Endothelial cell of umbilical vein (primary cell): Measurements from ENCODE around the gene ADCY5. TPM values are rescaled to one million over a fixed set of nuclear protein-coding genes. Genes with fewer than 3 reads are reported as not detected.

Experiments
- BruUV-seq: library from RNA; stranded (reverse); fragments of 400-500 nt; replicated peaks from 2 replicates; lab custom pipeline; 2021; lab: Mats Ljungman, UMichigan
- CTCF ChIA-PET: fragments of 300-600, 350-600 bp; sonication (Branson Sonifier 250); formaldehyde crosslinking; loops from one replicate; lab custom pipeline; 2021; ENCODE audit warnings: antibody characterized with exemption, inconsistent platforms; lab: Charles Lee
- POLR2A ChIA-PET: fragments of 300-600, 350-600 bp; sonication (Branson Sonifier 250); formaldehyde crosslinking; loops from one replicate; lab custom pipeline; 2021; ENCODE audit warnings: antibody characterized with exemption, inconsistent platforms; lab: Charles Lee
- DNase-seq: peaks from one replicate; pipeline ENCODE4 v3.0.0-alpha.2; 2011; ENCODE audit warnings: low read depth, low spot score
- FAIRE-seq: peaks from 2 replicates; lab custom pipeline; 2011; peaks lifted over from hg19 to GRCh38; lab: Jason Lieb, UNC
- H2AFZ ChIP-seq: 2 replicates; pipeline ENCODE4 v1.6.0; 2012; ENCODE audit warnings: low read depth, low read length, control low read depth, inconsistent platforms
- H3K27ac ChIP-seq: 2 replicates; pipeline ENCODE4 v1.5.1; 2011; ENCODE audit warnings: low read depth, mild to moderate bottlenecking, control low read depth, low read length, moderate library complexity; ENCODE audit not compliant: insufficient read depth
- H3K27me3 ChIP-seq, 2 experiments: 2 replicates each; pipeline versions ENCODE4 v1.6.0 to v1.6.1; 2011; ENCODE audit warnings: low read length in 2 of 2, mixed read lengths in 1 of 2; ENCODE audit not compliant: control insufficient read depth in 2 of 2, insufficient read depth in 2 of 2
- H3K36me3 ChIP-seq, 2 experiments: 2 replicates in 1 of 2; 3 replicates in 1 of 2; pipeline ENCODE4 v1.5.1; 2011; ENCODE audit warnings: low read length in 2 of 2, mild to moderate bottlenecking in 1 of 2, moderate library complexity in 1 of 2; ENCODE audit not compliant: control insufficient read depth in 2 of 2, insufficient read depth in 2 of 2; ENCODE audit errors: extremely low read depth in 1 of 2
- H3K4me1 ChIP-seq: 3 replicates; pipeline ENCODE4 v1.5.1; 2011; ENCODE audit warnings: mild to moderate bottlenecking, low read length; ENCODE audit not compliant: control insufficient read depth, insufficient read depth; ENCODE audit errors: extremely low read depth
- H3K4me2 ChIP-seq: 2 replicates; pipeline ENCODE4 v1.6.1; 2011; ENCODE audit warnings: low read length, control low read depth, mixed read lengths; ENCODE audit not compliant: insufficient read depth
- H3K4me3 ChIP-seq, 3 experiments: fragments of 200-600 bp in 1 of 3; sonication (generic), shearing (Covaris generic) in 1 of 3; replicated peaks in 1 of 3; 2 replicates each; pipeline ENCODE4 v1.5.1; 2011 to 2016; ENCODE audit warnings: control low read depth in 3 of 3, low read length in 3 of 3, mild to moderate bottlenecking in 2 of 3, inconsistent platforms in 1 of 3, low read depth in 1 of 3, moderate library complexity in 1 of 3; ENCODE audit not compliant: insufficient read depth in 1 of 3
- H3K79me2 ChIP-seq: 2 replicates; pipeline ENCODE4 v1.6.0; 2012; ENCODE audit warnings: low read length, inconsistent platforms; ENCODE audit not compliant: control insufficient read depth, insufficient read depth
- H3K9ac ChIP-seq: replicated peaks from 2 replicates; pipeline ENCODE3; 2011; ENCODE audit warnings: low read length, control low read depth; ENCODE audit not compliant: insufficient read depth; ENCODE audit errors: extremely low read depth
- H3K9me1 ChIP-seq: replicated peaks from 3 replicates; pipeline ENCODE4 v1.6.0; 2011; ENCODE audit warnings: mild to moderate bottlenecking, low read length; ENCODE audit not compliant: control insufficient read depth, insufficient read depth; ENCODE audit errors: extremely low read depth
- H3K9me3 ChIP-seq: replicated peaks from 2 replicates; pipeline ENCODE4 v1.5.1; 2012; ENCODE audit warnings: low read length, inconsistent platforms; ENCODE audit not compliant: control insufficient read depth, insufficient read depth
- H4K20me1 ChIP-seq: replicated peaks from 2 replicates; pipeline ENCODE3; 2011; ENCODE audit warnings: mild to moderate bottlenecking, low read length; ENCODE audit not compliant: control insufficient read depth, insufficient read depth; ENCODE audit errors: extremely low read depth
- CTCF ChIP-seq, 2 donors: IDR thresholded peaks; 1 replicate in 1 of 2; 2 replicates in 1 of 2; pipeline ENCODE4 v1.5.1; 2011; ENCODE audit warnings: low read length in 2 of 2, mild to moderate bottlenecking in 2 of 2, moderate library complexity in 2 of 2, control low read depth in 1 of 2, inconsistent platforms in 1 of 2, low read depth in 1 of 2; ENCODE audit not compliant: insufficient read depth in 1 of 2; ENCODE audit errors: extremely low read depth in 1 of 2
- EZH2 ChIP-seq: IDR thresholded peaks from 2 replicates; pipeline ENCODE4 v1.6.1; 2012; ENCODE audit warnings: borderline replicate concordance, low read depth, mild to moderate bottlenecking, moderate library complexity, low read length, inconsistent platforms; ENCODE audit not compliant: severe bottlenecking
- FOS ChIP-seq: IDR thresholded peaks from 2 replicates; pipeline ENCODE4 v1.6.1; 2011; ENCODE audit warnings: mild to moderate bottlenecking, low read length, moderate library complexity, borderline replicate concordance; ENCODE audit not compliant: insufficient read depth
- GATA2 ChIP-seq: IDR thresholded peaks from 2 replicates; pipeline ENCODE4 v1.7.0; 2011; ENCODE audit warnings: low read depth, mild to moderate bottlenecking, moderate library complexity, mixed read lengths, low read length; ENCODE audit not compliant: insufficient read length, insufficient read depth
- JUN ChIP-seq: IDR thresholded peaks from 2 replicates; pipeline ENCODE4 v1.6.1; 2011; ENCODE audit warnings: borderline replicate concordance, low read depth; ENCODE audit not compliant: insufficient read length, insufficient read depth
- MAX ChIP-seq: IDR thresholded peaks from 2 replicates; pipeline ENCODE4 v1.6.1; 2011; ENCODE audit not compliant: insufficient read depth, insufficient read length
- MYC ChIP-seq: IDR thresholded peaks from one replicate; pipeline ENCODE4 v1.6.1; 2011; ENCODE audit warnings: mild to moderate bottlenecking, low read depth, low read length
- POLR2A ChIP-seq: IDR thresholded peaks from 2 replicates; pipeline ENCODE4 v1.6.1; 2012; ENCODE audit warnings: low read depth, mild to moderate bottlenecking, control low read depth, low read length
- POLR2AphosphoS5 ChIP-seq: IDR thresholded peaks from 2 replicates; pipeline ENCODE4 v1.6.1; 2012; ENCODE audit warnings: low read depth, mild to moderate bottlenecking, control low read depth, low read length, moderate library complexity; ENCODE audit not compliant: insufficient read depth
- dilution Hi-C: fragments of 300-500 bp; cut with MboI; formaldehyde crosslinking; loops from one replicate; pipeline ENCODE4 v1.15.0; 2019; ENCODE audit warnings: low sequenced_read_pairs; ENCODE audit not compliant: extremely low pct_ligation_motif_present
- intact Hi-C: fragments of 100-400 bp; cut with micrococcal nuclease; formaldehyde crosslinking; loops from one replicate; pipeline ENCODE4 v1.10.0; 2022
- polyA plus RNA-seq, 4 experiments: library from polyadenylated mRNA; depleted of rRNA in 3 of 4; stranded (reverse) in 3 of 4; unstranded in 1 of 4; fragments of >200 nt; gene quantifications; 2 replicates each; pipeline versions ENCODE4 v1.2.1 to v1.2.3, GENCODE V29; 2011 to 2012; ENCODE audit warnings: missing spikeins in 1 of 4
- total RNA-seq: library from RNA; stranded (reverse); gene quantifications from 2 replicates; pipeline ENCODE4 v1.2.3, GENCODE V29; 2021

ADCY5 gene
- total and polyA plus RNA-seq, 2 donors (not counting 3 experiments of a cell fraction or from before 2014, with no cell fraction given): 0.01 TPM; not detected in 1

- Histone ChIP-seq H3K9ac (no peak overlapping the region), H3K27ac (no peak overlapping the region), H3K9me3 (no peaks in the 10 kb centered on the region), H3K4me1 (no peaks in the 10 kb centered on the region), H3K79me2 (no peaks in the 10 kb centered on the region), H4K20me1 (no peaks in the 10 kb centered on the region), H3K36me3 (no peaks in the 10 kb centered on the region), H2AFZ (no peak overlapping the region), H3K27me3 (peaks cover 10 to 12% of the 10 kb centered on the region in 2 experiments), H3K4me3 (no peak overlapping the region), H3K9me1 (no peaks in the 10 kb centered on the region), H3K4me2 (no peak overlapping the region)
- ChIA-PET POLR2A (no interaction called here), CTCF (no interaction called here)
- BruUV-seq: no TSS peak
- DNase-seq (no peak), FAIRE-seq (no peak)
- dilution Hi-C loops (no loop called here), intact Hi-C loops (no loop called here)
- TF ChIP-seq POLR2A (no peak), MYC (no peak), MAX (no peak), JUN (no peak)
Measured at GRCh38 chr3:123394391-123395020, 54.4 kb downstream of the ADCY5 start.

GRCh38 chr3:123392871-123393620, 55.8 kb downstream of the ADCY5 start:
- peaks cover 6 to 11% of the 10 kb centered on the region in 2 experiments for H3K27me3 ChIP-seq
- no peak overlapping the region for H3K27ac ChIP-seq
- H3K79me2 ChIP-seq: no peaks in the 10 kb centered on the region
- no peaks in the 10 kb centered on the region for H3K9me3 ChIP-seq
- no TSS peak for BruUV-seq
- intact Hi-C loops (no loop called here), dilution Hi-C loops (no loop called here)
- H3K4me1 ChIP-seq: no peaks in the 10 kb centered on the region
- no peaks in the 10 kb centered on the region for H3K36me3 ChIP-seq
- H3K4me2 ChIP-seq: no peak overlapping the region
- DNase-seq (no peak), FAIRE-seq (no peak)
- H4K20me1 ChIP-seq: no peaks in the 10 kb centered on the region
- H2AFZ ChIP-seq: no peak overlapping the region
- H3K4me3 ChIP-seq: no peak overlapping the region
- ChIA-PET CTCF (no interaction called here), POLR2A (no interaction called here)
- no peak overlapping the region for H3K9ac ChIP-seq
- TF ChIP-seq POLR2A: no peak
- no peak for TF ChIP-seq MAX
- no peak for TF ChIP-seq GATA2
- TF ChIP-seq POLR2AphosphoS5: no peak
- TF ChIP-seq MYC: no peak
- TF ChIP-seq EZH2: no peak
- no peak for TF ChIP-seq JUN
- TF ChIP-seq FOS: no peak
- no peak for TF ChIP-seq CTCF (IDR thresholded peaks at IDR 0.05; ENCODE audit: extremely low read depth in 1 of 2, insufficient read depth in 1 of 2, low read depth in 1 of 2, low read length in 2 of 2)
- H3K9me1 ChIP-seq: no peaks in the 10 kb centered on the region
